NT2/D1 (cell line): Measurements from ENCODE around the gene MFSD11.

Source experiments
- DNase-seq: peaks from one replicate; pipeline ENCODE4 v3.0.0-alpha.2; 2011; ENCODE audit warnings: low read depth, low spot score
- H3K27me3 ChIP-seq: 2 replicates; pipeline ENCODE4 v1.6.0; 2011; ENCODE audit warnings: mild to moderate bottlenecking; ENCODE audit not compliant: insufficient read length, insufficient read depth
- H3K36me3 ChIP-seq: 2 replicates; pipeline ENCODE4 v1.6.1; 2011; ENCODE audit warnings: mild to moderate bottlenecking, low read length, mixed read lengths; ENCODE audit not compliant: insufficient read depth, insufficient read length
- H3K4me1 ChIP-seq: 2 replicates; pipeline ENCODE4 v1.5.1; 2011; ENCODE audit not compliant: insufficient read depth, insufficient read length
- H3K4me3 ChIP-seq: 2 replicates; pipeline ENCODE4 v1.5.1; 2011; ENCODE audit warnings: low read depth; ENCODE audit not compliant: insufficient read length
- H3K9ac ChIP-seq: 2 replicates; pipeline ENCODE4 v1.6.0; 2011; ENCODE audit warnings: low read depth; ENCODE audit not compliant: insufficient read length
- H3K9me3 ChIP-seq: 2 replicates; pipeline ENCODE4 v1.5.1; 2011; ENCODE audit warnings: mild to moderate bottlenecking, low read length; ENCODE audit not compliant: insufficient read depth
- SUZ12 ChIP-seq: IDR thresholded peaks from 2 replicates; pipeline ENCODE4 v1.6.1; 2011; ENCODE audit not compliant: insufficient read length, insufficient read depth; ENCODE audit errors: extremely low read depth
- YY1 ChIP-seq: IDR thresholded peaks from 2 replicates; pipeline ENCODE4 v1.6.1; 2011; ENCODE audit not compliant: insufficient read length, insufficient read depth
- ZNF274 ChIP-seq: IDR thresholded peaks from 2 replicates; pipeline ENCODE4 v1.6.1; 2011; ENCODE audit warnings: mild to moderate bottlenecking, low read depth, low read length

The MFSD11 gene

DNA sequence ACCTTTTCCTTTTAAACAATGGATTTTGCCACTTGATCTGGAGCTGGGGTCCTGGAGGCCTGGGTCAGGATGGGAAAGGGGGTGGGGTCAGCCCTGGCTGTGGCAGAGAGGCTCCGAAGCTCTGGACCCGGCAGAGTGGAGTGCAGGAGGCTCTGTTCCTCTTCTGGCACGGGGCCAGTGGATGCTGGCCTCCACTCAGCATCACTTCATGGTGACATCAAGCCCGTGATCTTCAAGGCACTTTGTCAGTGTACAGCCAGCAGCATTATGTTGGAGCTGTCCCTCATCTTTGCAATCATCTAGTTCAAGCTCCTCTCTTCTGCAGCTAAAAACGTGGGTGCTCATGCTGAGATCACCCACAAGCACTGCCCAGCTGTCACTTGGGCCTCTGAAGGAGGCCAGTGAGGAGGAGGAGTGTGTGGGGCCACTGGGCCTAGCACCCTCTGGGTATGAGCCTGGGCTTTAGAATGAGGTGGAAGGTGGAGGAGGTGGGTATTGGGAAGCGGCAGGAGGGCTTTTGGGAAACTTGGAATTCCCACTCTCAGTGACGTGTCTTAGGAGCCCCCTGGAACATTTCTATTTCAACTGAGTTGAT lies 84.4 kb downstream of the MFSD11 start:
- no peak overlapping the region for H3K9ac ChIP-seq
- no peaks in the 10 kb centered on the region for H3K36me3 ChIP-seq

DNA sequence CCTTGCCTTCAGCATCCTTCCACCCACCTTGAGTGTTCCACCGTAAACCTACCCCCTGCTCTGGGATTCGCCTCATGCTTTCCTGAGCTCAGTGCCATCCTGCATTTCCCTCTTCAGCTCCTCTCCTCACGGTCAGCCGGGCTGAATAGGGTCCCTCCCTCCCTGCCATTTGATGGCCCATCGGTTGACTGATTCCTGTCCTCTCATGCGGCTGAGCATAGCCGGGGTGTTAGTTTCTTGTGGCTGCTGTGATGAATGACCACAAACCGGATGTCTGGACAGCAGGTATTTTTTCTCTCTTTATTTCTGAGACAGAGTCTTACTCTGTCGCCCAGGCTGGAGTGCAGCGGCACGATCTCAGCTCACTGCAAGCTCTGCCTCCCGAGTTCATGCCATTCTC lies 86.2 kb downstream of the MFSD11 start:
- H3K9ac ChIP-seq, result no peak overlapping the region
- H3K27me3 ChIP-seq, result no peaks in the 10 kb centered on the region
- H3K36me3 ChIP-seq, result no peaks in the 10 kb centered on the region
- H3K9me3 ChIP-seq, result no peaks in the 10 kb centered on the region
- TF ChIP-seq ZNF274, result no peak
- no peak for TF ChIP-seq YY1
- TF ChIP-seq SUZ12, result no peak
- DNase-seq, result no peak
- H3K4me1 ChIP-seq, result no peaks in the 10 kb centered on the region
- H3K4me3 ChIP-seq, result no peak overlapping the region

More for the DNA sequence above, 84.4 kb downstream of the MFSD11 start:
- no peaks in the 10 kb centered on the region for H3K27me3 ChIP-seq
- H3K4me1 ChIP-seq, result no peaks in the 10 kb centered on the region
- H3K9me3 ChIP-seq, result no peaks in the 10 kb centered on the region
- H3K4me3 ChIP-seq, result no peak overlapping the region
- TF ChIP-seq SUZ12, result no peak
- no peak for TF ChIP-seq YY1
- TF ChIP-seq ZNF274, result no peak
- no peak for DNase-seq

DNA sequence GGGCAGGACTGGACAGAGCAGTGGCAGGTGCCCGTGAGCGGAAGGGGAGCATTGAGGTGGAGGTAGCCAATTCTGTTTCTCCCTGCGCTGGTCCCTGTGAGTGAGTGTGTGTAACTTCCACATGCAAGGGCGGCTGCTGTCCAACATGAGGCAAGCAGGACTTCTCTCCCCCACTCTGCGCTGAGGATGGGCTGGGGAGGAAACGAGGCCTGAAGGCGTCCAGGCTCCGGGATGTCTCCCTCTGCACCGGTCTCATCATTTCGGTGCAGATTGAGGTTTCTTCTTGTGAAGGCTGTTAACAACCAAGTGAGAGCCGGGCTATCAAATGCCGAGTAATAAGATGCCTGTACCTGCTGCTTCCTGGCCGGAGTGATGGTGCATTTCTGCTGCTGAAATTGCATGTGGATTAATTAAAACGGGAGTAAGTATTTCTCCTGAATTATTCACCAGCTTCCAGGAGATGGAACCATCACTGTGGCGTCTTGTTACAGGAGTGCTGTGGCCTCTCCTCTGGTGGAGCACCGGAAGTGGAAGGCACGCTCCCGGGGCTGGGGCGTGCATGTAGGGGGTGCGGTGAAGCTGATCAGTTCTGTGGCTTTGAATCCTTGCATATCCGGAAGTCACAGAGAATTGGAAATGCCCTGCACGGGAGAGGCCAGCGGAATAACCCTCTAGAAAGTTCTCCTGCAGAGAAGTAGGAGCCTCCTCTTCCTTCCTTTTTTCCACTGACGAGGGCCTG lies 88.6 kb downstream of the MFSD11 start:
- H3K36me3 ChIP-seq, result no peaks in the 10 kb centered on the region
- TF ChIP-seq ZNF274, result no peak
- TF ChIP-seq YY1, result no peak
- no peak for TF ChIP-seq SUZ12
- no peaks in the 10 kb centered on the region for H3K27me3 ChIP-seq
- H3K4me3 ChIP-seq, result no peak overlapping the region
- DNase-seq, result no peak
- no peak overlapping the region for H3K9ac ChIP-seq
- no peaks in the 10 kb centered on the region for H3K4me1 ChIP-seq
- no peaks in the 10 kb centered on the region for H3K9me3 ChIP-seq

DNA sequence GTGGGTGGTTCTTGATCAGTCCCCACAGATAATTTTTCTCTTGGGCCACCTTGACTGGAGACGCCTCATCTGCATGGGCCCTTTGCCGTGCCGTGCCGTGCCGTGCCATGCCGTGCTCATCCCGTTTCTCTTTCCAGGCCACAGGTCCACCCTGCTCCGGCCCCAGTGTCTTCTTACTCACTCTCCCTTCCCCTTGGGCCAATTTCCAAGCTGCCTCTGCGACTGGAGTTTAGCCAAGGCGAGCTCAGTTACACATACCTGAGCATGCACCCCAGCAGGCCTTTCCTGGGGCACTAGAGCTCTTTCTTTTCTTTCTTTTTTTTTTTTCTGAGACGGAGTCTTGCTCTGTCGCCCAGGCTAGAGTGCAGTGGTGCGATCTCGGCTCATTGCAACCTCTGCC lies 89.8 kb downstream of the MFSD11 start:
- no peaks in the 10 kb centered on the region for H3K27me3 ChIP-seq
- no peaks in the 10 kb centered on the region for H3K36me3 ChIP-seq
- no peaks in the 10 kb centered on the region for H3K9me3 ChIP-seq
- no peak for DNase-seq
- no peak overlapping the region for H3K4me3 ChIP-seq
- no peak overlapping the region for H3K9ac ChIP-seq
- H3K4me1 ChIP-seq, result no peaks in the 10 kb centered on the region
- TF ChIP-seq ZNF274 (no peak), YY1 (no peak), SUZ12 (no peak)
